Epithelial cell of esophagus (primary cell): Measurements from ENCODE around the gene MS4A8.
"Not testable (repeated sequence)": the region's sequence is repeated elsewhere in the genome, so short reads cannot be mapped to it uniquely, and the experiment has no call there.

Source experiments
- DNase-seq: peaks from one replicate; pipeline ENCODE4 v3.0.0; 2010; ENCODE audit warnings: low read depth
- H3K4me3 ChIP-seq: 2 replicates; pipeline ENCODE4 v1.5.1; 2011; ENCODE audit warnings: mild to moderate bottlenecking, low read length, control low read depth
- TF ChIP-seq, protein P1 (sequence below): IDR thresholded peaks from 2 replicates; pipeline ENCODE4 v1.5.1; 2011; ENCODE audit warnings: low read depth, mild to moderate bottlenecking, low read length, control low read depth, inconsistent platforms; ENCODE audit not compliant: insufficient read depth; ENCODE audit errors: missing control alignments

The MS4A8 gene

DNA sequence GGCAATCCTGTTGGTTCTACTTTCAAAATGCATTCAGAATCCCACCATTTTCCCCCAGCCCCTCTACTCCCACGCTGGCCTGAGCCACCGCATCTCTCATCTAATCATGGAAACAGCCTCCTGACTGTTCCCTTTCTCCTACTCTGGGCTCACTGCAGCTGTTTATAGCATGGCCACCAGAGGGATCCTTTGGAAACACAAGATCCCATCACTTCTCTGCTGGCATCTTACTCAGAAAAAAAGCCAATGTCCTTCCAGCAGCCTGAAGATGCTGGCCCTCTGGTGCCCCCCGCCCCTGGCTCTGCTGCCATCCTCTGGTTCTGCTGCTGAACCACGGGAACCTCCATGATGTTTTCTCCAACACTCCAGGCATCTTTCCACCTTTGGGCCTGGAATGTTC is 11.1 kb downstream of the MS4A8 start:
- no peak overlapping the region for H3K4me3 ChIP-seq
- TF ChIP-seq, protein P1, sequence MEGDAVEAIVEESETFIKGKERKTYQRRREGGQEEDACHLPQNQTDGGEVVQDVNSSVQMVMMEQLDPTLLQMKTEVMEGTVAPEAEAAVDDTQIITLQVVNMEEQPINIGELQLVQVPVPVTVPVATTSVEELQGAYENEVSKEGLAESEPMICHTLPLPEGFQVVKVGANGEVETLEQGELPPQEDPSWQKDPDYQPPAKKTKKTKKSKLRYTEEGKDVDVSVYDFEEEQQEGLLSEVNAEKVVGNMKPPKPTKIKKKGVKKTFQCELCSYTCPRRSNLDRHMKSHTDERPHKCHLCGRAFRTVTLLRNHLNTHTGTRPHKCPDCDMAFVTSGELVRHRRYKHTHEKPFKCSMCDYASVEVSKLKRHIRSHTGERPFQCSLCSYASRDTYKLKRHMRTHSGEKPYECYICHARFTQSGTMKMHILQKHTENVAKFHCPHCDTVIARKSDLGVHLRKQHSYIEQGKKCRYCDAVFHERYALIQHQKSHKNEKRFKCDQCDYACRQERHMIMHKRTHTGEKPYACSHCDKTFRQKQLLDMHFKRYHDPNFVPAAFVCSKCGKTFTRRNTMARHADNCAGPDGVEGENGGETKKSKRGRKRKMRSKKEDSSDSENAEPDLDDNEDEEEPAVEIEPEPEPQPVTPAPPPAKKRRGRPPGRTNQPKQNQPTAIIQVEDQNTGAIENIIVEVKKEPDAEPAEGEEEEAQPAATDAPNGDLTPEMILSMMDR = no peak
- DNase-seq = no peak

DNA sequence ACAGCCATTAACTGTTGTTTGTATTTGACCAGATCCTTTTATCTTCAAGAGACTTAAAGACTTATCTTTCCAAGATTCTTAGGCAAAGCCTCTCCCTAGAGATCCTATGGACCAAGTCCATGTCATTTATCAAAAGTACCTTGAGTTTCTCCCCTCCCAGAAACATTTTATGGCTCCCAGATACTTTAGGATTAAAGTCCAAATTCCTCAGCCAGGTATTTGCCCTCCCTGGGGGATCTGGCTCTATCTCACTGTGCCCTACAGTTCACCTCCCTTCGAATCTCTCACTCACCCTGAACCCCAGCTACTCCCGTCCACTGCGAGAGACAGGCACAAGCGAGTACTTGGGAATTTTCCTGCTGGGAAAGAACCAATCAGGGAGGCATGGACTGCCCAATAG is 11.9 kb downstream of the MS4A8 start:
- TF ChIP-seq, protein P1 = no peak
- no peak for DNase-seq

DNA sequence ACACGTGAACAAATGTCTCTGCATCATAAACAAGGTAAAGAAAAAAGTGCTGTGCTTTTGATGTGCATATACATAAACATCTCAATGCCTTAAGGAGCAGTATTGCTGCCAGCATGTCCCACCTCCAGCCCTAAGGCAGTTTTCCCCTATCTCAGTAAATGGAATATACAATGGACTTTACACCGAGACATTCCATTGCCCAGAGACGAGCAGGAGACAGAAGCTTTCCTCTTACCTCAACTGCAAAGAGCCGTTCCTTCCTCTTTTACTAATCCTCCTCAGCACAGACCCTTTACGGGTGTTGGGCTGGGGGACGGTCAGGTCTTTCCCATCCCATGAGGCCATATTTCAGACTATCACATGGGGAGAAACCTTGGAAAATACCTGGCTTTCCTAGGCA is 14.0 kb downstream of the MS4A8 start:
- DNase-seq, H3K4me3 ChIP-seq: not testable (repeated sequence)

More for the DNA sequence above, 11.9 kb downstream of the MS4A8 start:
- no peak overlapping the region for H3K4me3 ChIP-seq

DNA sequence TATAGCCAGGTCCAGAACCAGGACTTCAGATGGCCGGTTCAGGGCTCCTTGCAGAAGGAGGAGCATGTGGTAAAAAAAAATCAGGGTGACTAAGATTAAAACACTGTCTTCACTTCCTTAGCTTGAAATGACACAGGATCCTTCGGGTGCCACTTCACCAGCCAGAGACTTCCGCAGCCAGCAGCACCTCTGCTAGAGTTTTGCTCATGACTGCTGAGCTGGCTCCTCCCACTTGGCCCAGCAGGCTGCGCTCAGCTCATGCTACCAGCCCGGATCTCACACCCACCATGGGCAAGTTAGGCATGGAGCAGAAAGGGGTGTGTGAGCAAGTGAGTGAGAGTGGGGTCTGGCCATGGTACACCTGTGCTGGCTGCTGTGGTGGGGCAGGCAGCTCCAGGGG is 18.5 kb downstream of the MS4A8 start:
- DNase-seq = no peak
- TF ChIP-seq, protein P1 = no peak
- H3K4me3 ChIP-seq = no peak overlapping the region

DNA sequence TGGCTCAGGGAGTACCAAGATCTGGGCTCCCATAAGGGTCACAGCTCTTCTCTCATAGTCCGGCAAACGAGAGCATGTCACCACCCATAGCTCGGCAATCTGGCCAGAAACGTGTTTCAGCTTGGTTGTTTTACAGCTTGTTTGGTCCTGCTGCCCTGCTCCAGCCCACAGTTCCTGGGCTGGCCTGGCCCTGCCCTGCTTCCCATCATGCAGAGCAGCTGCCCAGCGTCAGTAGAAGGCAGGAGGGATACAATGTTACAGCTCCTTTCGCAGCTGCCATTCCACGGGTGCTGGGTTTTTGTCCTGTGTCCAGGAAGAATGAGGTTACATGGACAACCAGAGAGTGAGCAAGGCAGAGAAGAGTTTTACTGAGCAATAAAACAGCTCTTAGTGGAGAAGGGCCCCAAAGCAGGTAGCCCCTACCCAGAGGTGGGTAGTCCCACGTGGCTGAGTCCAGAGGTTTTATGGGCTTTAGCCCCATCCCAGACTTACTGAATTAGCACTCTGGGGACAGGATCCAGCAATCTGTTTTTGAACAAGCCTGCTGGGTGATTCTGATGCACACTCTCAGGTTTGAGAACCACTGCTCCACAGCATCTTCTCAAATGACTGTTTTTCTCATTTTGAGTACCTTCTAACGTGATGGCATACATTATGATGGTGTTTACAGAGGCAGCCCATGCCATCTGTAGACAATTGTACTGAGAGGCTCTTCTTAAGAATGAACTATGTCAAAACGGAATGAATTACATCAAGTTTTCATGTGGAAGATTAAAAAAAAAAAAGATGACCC is 19.3 kb downstream of the MS4A8 start:
- no peak overlapping the region for H3K4me3 ChIP-seq
- DNase-seq = no peak
- TF ChIP-seq, protein P1 = no peak

DNA sequence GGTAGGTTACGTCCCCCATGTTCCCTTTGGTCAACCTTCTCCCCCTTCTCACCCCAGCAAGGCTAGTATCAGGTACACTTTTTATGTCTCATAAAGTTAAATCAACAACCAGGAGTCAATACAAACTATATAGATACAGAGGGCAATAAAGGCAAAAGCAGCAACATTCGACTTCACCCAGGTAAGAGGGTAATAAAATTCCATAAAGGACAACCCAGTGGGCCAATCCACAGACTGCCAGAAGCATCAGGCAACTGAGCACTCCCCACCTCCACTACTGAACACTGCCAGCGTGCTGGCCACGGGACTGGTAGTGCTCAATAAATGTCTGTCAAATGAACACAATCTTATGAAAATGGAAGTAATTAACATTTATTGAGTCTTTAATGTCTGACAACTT is 20.0 kb downstream of the MS4A8 start:
- no peak overlapping the region for H3K4me3 ChIP-seq
- no peak for DNase-seq
- TF ChIP-seq, protein P1 = no peak

DNA sequence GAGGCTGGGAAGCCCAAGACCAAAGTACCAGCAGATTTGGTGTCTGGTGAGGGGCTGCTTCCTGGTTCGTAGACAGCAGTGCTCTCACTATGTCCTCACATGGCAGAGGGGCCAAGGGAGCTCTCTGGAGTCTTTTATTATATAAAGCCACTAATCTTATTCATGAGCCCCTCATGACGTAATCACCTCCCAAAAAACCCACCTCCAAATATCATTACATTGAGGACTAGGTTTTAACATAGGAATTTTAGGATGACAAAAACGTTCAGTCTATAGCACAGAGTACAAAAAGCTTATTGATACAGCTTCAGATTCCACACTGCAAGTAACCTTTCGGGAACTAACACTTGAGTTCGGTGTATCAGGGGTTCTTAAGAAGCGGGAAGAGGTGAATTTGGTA is 21.0 kb downstream of the MS4A8 start:
- DNase-seq = no peak
- H3K4me3 ChIP-seq = no peak overlapping the region

More for the DNA sequence above, 21.0 kb downstream of the MS4A8 start:
- TF ChIP-seq, protein P1 = no peak
